ENCODE data around the gene CNNM3.
"Not testable (repeated sequence)": the region's sequence is repeated elsewhere in the genome, so short reads cannot be mapped to it uniquely, and the experiment has no call there.

The CNNM3 gene

GRCh38 chr2:96816127-96816835 is at the start of gene CNNM3:
Gene CNNM3, plus strand, starts transcription at chr2:96816268. Its CDS starts 10 bp downstream, at chr2:96816278.
- DNase-seq = peak; percentile 76 to 86

GRCh38 chr2:96767135-96767871 is 48.8 kb upstream of the CNNM3 start:
- no peak for DNase-seq

GRCh38 chr2:96768083-96768561 is 47.9 kb upstream of the CNNM3 start:
- DNase-seq = no peak

GRCh38 chr2:96769814-96770213 is 46.3 kb upstream of the CNNM3 start:
- no peak for DNase-seq

- DNase-seq = no peak
These were observed 45.4 kb upstream of the CNNM3 start for GRCh38 chr2:96770442-96771202.

GRCh38 chr2:96771796-96772618 is 44.1 kb upstream of the CNNM3 start:
- no peak for DNase-seq

GRCh38 chr2:96772903-96773671 is 43.0 kb upstream of the CNNM3 start:
- DNase-seq = no peak

GRCh38 chr2:96773922-96774321 is 42.1 kb upstream of the CNNM3 start:
- peak in 1 of 2 donors; percentile 74 for DNase-seq

GRCh38 chr2:96775160-96775559 is 40.9 kb upstream of the CNNM3 start:
- DNase-seq = no peak

- DNase-seq = no peak
These were observed 32.7 kb upstream of the CNNM3 start for GRCh38 chr2:96783388-96783787.

- DNase-seq = no peak
These were observed 28.7 kb upstream of the CNNM3 start for GRCh38 chr2:96787411-96787810.

- no peak for DNase-seq
These were observed 27.4 kb upstream of the CNNM3 start for GRCh38 chr2:96788442-96789244.

GRCh38 chr2:96789245-96789617 is 26.8 kb upstream of the CNNM3 start:
- no peak for DNase-seq

GRCh38 chr2:96792772-96793749 is 23.0 kb upstream of the CNNM3 start:
- DNase-seq = no peak

GRCh38 chr2:96795076-96795475 is 21.0 kb upstream of the CNNM3 start:
- no peak for DNase-seq

- DNase-seq = not testable (repeated sequence)
These were observed 19.6 kb upstream of the CNNM3 start for GRCh38 chr2:96796497-96796896.

GRCh38 chr2:96797066-96797625 is 18.9 kb upstream of the CNNM3 start:
- DNase-seq = no peak

- DNase-seq = no peak
These were observed 17.1 kb upstream of the CNNM3 start for GRCh38 chr2:96798733-96799622.

Data from bone marrow (tissue), 2 donors.